GM12891 (cell line): Measurements from ENCODE around the gene SPC25.

Experiments used
- PAX5 ChIP-seq: IDR thresholded peaks from 2 replicates; pipeline ENCODE4 v1.6.1; 2011; ENCODE audit warnings: low read length, moderate library complexity, mild to moderate bottlenecking; ENCODE audit not compliant: insufficient read depth, severe bottlenecking
- POLR2A ChIP-seq: IDR thresholded peaks from 2 replicates; pipeline ENCODE4 v1.6.1; 2011; ENCODE audit warnings: low read depth, low read length, control low read depth
- POLR2AphosphoS5 ChIP-seq: IDR thresholded peaks from 2 replicates; pipeline ENCODE4 v1.6.1; 2011; ENCODE audit warnings: low read depth, low read length, control low read depth
- POU2F2 ChIP-seq: IDR thresholded peaks from 2 replicates; pipeline ENCODE4 v1.6.1; 2011; ENCODE audit warnings: low read depth, mild to moderate bottlenecking, control low read depth, low read length, moderate library complexity
- SPI1 ChIP-seq: IDR thresholded peaks from 2 replicates; pipeline ENCODE4 v1.6.1; 2011; ENCODE audit warnings: low read depth, low read length, control low read depth
- TAF1 ChIP-seq: IDR thresholded peaks from 2 replicates; pipeline ENCODE4 v1.6.1; 2011; ENCODE audit warnings: low read depth, low read length, control low read depth

GRCh38 chr2:168915441-168916330, 25.5 kb upstream of the SPC25 start:
- TF ChIP-seq POLR2A (no peak), PAX5 (no peak), TAF1 (no peak), POLR2AphosphoS5 (no peak), POU2F2 (no peak), SPI1 (no peak)
